ENCODE measurements around the gene PLAC1. TPM values are rescaled to one million over a fixed set of nuclear protein-coding genes. Genes with fewer than 3 reads are reported as not detected.

Gene PLAC1
- total and polyA plus RNA-seq, 2 of the 4 experiments (the other 2 are of a cell fraction), result 0.36 to 0.74 TPM

- no peak overlapping the region for H3K23ac ChIP-seq (ENCODE audit: low read depth, low read length)
- WGBS, 2 experiments (ENCODE audit: extremely low coverage in 2 of 2, insufficient read length in 1 of 2), result no CpG with 5 or more reads among the region's 3 CpGs
- H2BK120ac ChIP-seq (ENCODE audit: low read depth, low read length), result no peak overlapping the region
- H3K4me2 ChIP-seq (ENCODE audit: low read depth, low read length), result no peak overlapping the region
- H3K27me3 ChIP-seq (ENCODE audit: control insufficient read depth, insufficient read depth, low read length), result no peaks in the 10 kb centered on the region
- no peak overlapping the region for H2BK5ac ChIP-seq (ENCODE audit: low read depth, low read length, poor library complexity, severe bottlenecking)
- no peaks in the 10 kb centered on the region for H3K79me1 ChIP-seq (ENCODE audit: low read depth in 1 of 2, low read length in 2 of 2)
- no peak overlapping the region for H3K9ac ChIP-seq (ENCODE audit: low read depth, low read length)
- no peak overlapping the region for H2AFZ ChIP-seq (replicated peaks; ENCODE audit: low read length, poor library complexity)
- H2AK9ac ChIP-seq (replicated peaks; ENCODE audit: low read depth, low read length, poor library complexity), result no peak overlapping the region
- H3K14ac ChIP-seq (replicated peaks; ENCODE audit: low read depth, low read length), result no peak overlapping the region
- no peaks in the 10 kb centered on the region for H4K20me1 ChIP-seq (ENCODE audit: insufficient read depth, low read length)
- no peak overlapping the region for H3K4me3 ChIP-seq (ENCODE audit: insufficient read depth, low read depth, low read length)
- intact Hi-C loops (cut with micrococcal nuclease) (no loop called here), in situ Hi-C loops (cut with MboI; ENCODE audit: low sequenced_read_pairs) (no loop called here), dilution Hi-C loops (cut with HindIII; ENCODE audit: low sequenced_read_pairs, unreplicated experiment) (no loop called here)
- ATAC-seq (ENCODE audit: low read depth), result no peak
- H3K4ac ChIP-seq (ENCODE audit: low read depth, low read length), result no peak overlapping the region
- H2AK5ac ChIP-seq (ENCODE audit: low read depth, low read length), result no peak overlapping the region
- H4K5ac ChIP-seq (ENCODE audit: low read depth, low read length), result no peak overlapping the region
- H4K91ac ChIP-seq (ENCODE audit: insufficient read depth, low read depth, low read length), result no peak overlapping the region
- no peak overlapping the region for H3K27ac ChIP-seq (ENCODE audit: insufficient read depth, low read length)
- ChIA-PET CTCF (interaction anchor here (0.7 kb wide), 1 partner anchor 101 kb away, joined by 3 read pairs; no protein-coding TSS in a partner anchor), POLR2A (ENCODE audit: unreplicated experiment) (no interaction called here)
- H3K4me1 ChIP-seq (ENCODE audit: control insufficient read depth, insufficient read depth, low read length), result peaks cover 8% of the 10 kb centered on the region; the same call in 1 of the 2 replicates
- no peaks in the 10 kb centered on the region for H3K9me3 ChIP-seq (ENCODE audit: control insufficient read depth, insufficient read depth, low read length)
- no peak overlapping the region for H3K18ac ChIP-seq (ENCODE audit: low read depth, low read length)
- TF ChIP-seq RAD21 (IDR thresholded peaks at IDR 0.05; ENCODE audit: low read length) (no peak), USF2 (IDR thresholded peaks at IDR 0.05; ENCODE audit: low read depth, low read length) (no peak), RFX5 (IDR thresholded peaks at IDR 0.05; ENCODE audit: low read depth, low read length) (no peak), SMC3 (IDR thresholded peaks at IDR 0.05; ENCODE audit: low read depth, low read length) (no peak), CEBPB (IDR thresholded peaks at IDR 0.05; ENCODE audit: low read depth, low read length) (no peak), POLR2A (IDR thresholded peaks at IDR 0.05; ENCODE audit: low read depth, low read length) (no peak), MXI1 (IDR thresholded peaks at IDR 0.05; ENCODE audit: borderline replicate concordance, low read depth, low read length) (no peak), BHLHE40 (IDR thresholded peaks at IDR 0.05; ENCODE audit: low read depth, low read length) (no peak), RCOR1 (IDR thresholded peaks at IDR 0.05; ENCODE audit: insufficient replicate concordance, low read length) (no peak), MAZ (IDR thresholded peaks at IDR 0.05; ENCODE audit: borderline replicate concordance, low read depth, low read length) (no peak), CHD1 (IDR thresholded peaks at IDR 0.05; ENCODE audit: low read depth, low read length) (no peak), CTCF (conservative IDR thresholded peaks at IDR 0.05; ENCODE audit: low read depth, low read length) (no peak), ELK1 (IDR thresholded peaks at IDR 0.05; ENCODE audit: borderline replicate concordance, low read depth, low read length) (no peak)
- no peak overlapping the region for H2BK15ac ChIP-seq (ENCODE audit: low read depth, low read length)
- H3K9me1 ChIP-seq (ENCODE audit: insufficient read depth, low read length), result peaks cover 2% of the 10 kb centered on the region; the same call in 1 of the 2 replicates
- no peak overlapping the region for H3K56ac ChIP-seq (ENCODE audit: extremely low read depth, insufficient read depth, low read length)
- H3K36me3 ChIP-seq (ENCODE audit: control insufficient read depth, insufficient read depth, low read length), result no peaks in the 10 kb centered on the region
- DNase-seq, result no peak
- no peak overlapping the region for H4K8ac ChIP-seq (ENCODE audit: low read depth in 2 of 2, low read length in 2 of 2)
- no peak overlapping the region; the same call in 1 of the 2 replicates for H2BK20ac ChIP-seq (ENCODE audit: low read depth, low read length)
- no TSS peak for BruUV-seq (replicated peaks)
Measured at GRCh38 chrX:134654398-134655012, 3.8 kb downstream of the PLAC1 start.

All from IMR-90 (cell line).